Esophagus muscularis mucosa (tissue), 4 donors: ENCODE data around the gene CHRM5. TPM values are rescaled to one million over a fixed set of nuclear protein-coding genes. Genes with fewer than 3 reads are reported as not detected.
A peak's percentile ranks its signal among the peaks of the same experiment; 100 is the strongest.

Experiments
- DNase-seq: peaks from one replicate; pipeline ENCODE4 v3.0.0-alpha.2; 2017; ENCODE audit errors: extremely low spot score
- H3K27ac ChIP-seq, 4 donors: fragments of 200-600 bp; sonication (generic); replicated peaks in 1 of 4; 1 replicate in 3 of 4; 2 replicates in 1 of 4; pipeline ENCODE4 v1.5.1; 2016 to 2019; ENCODE audit warnings: mild to moderate bottlenecking in 1 of 4
- H3K27me3 ChIP-seq, 4 donors: fragments of 200-600 bp; sonication (generic); one replicate each; pipeline versions ENCODE4 v1.5.1 to v1.6.0; 2016 to 2019
- H3K36me3 ChIP-seq, 4 donors: fragments of 200-600 bp; sonication (generic); one replicate each; pipeline ENCODE4 v1.5.1; 2016 to 2019
- H3K4me1 ChIP-seq, 4 donors: fragments of 200-600 bp; sonication (generic); one replicate each; pipeline ENCODE4 v1.5.1; 2016 to 2019
- H3K4me3 ChIP-seq, 4 donors: fragments of 200-600 bp; sonication (generic); 1 replicate in 2 of 4; 2 replicates in 2 of 4; pipeline ENCODE4 v1.5.1; 2016 to 2019; ENCODE audit warnings: mild to moderate bottlenecking in 4 of 4, moderate library complexity in 1 of 4
- H3K9me3 ChIP-seq, 4 donors: fragments of 200-600 bp; sonication (generic); 1 replicate in 3 of 4; 2 replicates in 1 of 4; pipeline ENCODE4 v1.5.1; 2016 to 2019
- EP300 ChIP-seq: sonication (generic); formaldehyde crosslinking; IDR thresholded peaks from one replicate; pipeline ENCODE4 v1.6.1; 2017; ENCODE audit warnings: antibody characterized with exemption
- POLR2A ChIP-seq: fragments of 450-650 bp; IDR thresholded peaks from one replicate; pipeline ENCODE4 v1.6.1; 2017; ENCODE audit warnings: antibody characterized with exemption, moderate library complexity, mild to moderate bottlenecking, low read depth
- POLR2AphosphoS5 ChIP-seq, 2 donors: sonication (generic); formaldehyde crosslinking; IDR thresholded peaks; one replicate each; pipeline ENCODE4 v1.6.1; 2017; ENCODE audit warnings: antibody characterized with exemption in 2 of 2
- WGBS: methylation state at CpG from one replicate; pipeline ENCODE4 v1.1.5; 2018; 5-methylcytosine and 5-hydroxymethylcytosine counted together
- intact Hi-C: fragments of 100-400 bp; cut with DNase I; formaldehyde crosslinking; loops from one replicate; pipeline ENCODE4 v1.15.1; 2023
- total RNA-seq, 4 donors: library from RNA; depleted of rRNA; stranded (reverse); fragments of >200 nt; gene quantifications; one replicate each; pipeline versions ENCODE4 v1.1.0 to v1.2.1, GENCODE V29; 2016
- TF ChIP-seq, protein P1 (sequence below), 3 experiments: fragments of 200-600 bp in 2 of 3; fragments of 450-650 bp in 1 of 3; sonication (generic) in 2 of 3; IDR thresholded peaks; one replicate each; pipeline ENCODE4 v1.5.1; 2017 to 2019; ENCODE audit warnings: antibody characterized with exemption in 3 of 3, mild to moderate bottlenecking in 2 of 3, moderate library complexity in 1 of 3

Gene CHRM5
- total RNA-seq, 4 donors from 2014 or later = not detected

DNA sequence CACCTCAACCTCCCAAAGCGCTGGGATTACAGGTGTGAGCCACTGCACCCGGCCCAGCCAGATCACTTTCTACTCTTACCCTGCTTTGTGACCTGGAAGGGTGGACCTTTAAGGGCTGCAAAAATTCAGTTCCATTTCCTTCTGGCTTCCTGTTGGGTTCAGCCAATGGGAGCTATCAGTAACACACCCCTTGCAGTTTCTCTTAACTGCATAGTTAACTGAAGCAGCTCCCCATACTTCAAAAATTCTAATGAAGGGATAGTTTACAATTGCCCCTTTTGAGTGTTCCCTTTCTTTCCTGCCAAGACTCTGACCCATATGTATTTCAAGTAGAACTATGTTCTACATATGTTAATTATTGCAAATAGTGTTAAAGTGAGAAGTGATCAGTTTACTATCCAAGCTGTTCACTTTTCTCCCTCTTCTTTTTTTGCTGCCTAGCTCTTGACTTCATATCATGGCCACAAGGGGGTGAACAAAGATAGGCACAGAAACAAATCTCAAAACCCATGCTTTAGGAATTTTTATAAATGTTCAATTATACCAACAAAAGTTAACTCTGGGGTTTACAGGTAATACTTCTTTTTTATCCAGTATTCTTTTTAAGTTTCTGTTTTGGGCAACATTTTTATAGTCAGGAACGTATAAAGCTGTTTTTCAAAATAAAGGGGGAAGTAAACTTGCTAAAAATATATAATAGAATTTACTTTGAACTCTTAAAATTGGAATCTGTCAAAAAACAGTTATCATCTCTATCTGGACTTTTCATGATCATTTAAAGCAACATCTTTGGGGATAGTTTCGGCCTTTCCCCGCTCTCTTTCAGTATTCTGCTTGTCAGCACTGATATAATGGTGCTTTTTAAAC lies 141.7 kb downstream of the CHRM5 start:
- no peak for DNase-seq
- Histone ChIP-seq H3K27me3 (peaks cover 0 to 9% (median 0%) of the 10 kb centered on the region in 4 donors), H3K4me1 (no peaks in the 10 kb centered on the region), H3K36me3 (no peaks in the 10 kb centered on the region), H3K4me3 (no peak overlapping the region), H3K27ac (no peak overlapping the region), H3K9me3 (no peaks in the 10 kb centered on the region)
- intact Hi-C loops = loop anchor here (10.0 kb wide), 1 partner anchor 225 kb away; the partner anchor contains the start of gene SLC12A6
- WGBS = 66% methylated on average over 5 of the region's 5 CpGs
- TF ChIP-seq, protein P1, sequence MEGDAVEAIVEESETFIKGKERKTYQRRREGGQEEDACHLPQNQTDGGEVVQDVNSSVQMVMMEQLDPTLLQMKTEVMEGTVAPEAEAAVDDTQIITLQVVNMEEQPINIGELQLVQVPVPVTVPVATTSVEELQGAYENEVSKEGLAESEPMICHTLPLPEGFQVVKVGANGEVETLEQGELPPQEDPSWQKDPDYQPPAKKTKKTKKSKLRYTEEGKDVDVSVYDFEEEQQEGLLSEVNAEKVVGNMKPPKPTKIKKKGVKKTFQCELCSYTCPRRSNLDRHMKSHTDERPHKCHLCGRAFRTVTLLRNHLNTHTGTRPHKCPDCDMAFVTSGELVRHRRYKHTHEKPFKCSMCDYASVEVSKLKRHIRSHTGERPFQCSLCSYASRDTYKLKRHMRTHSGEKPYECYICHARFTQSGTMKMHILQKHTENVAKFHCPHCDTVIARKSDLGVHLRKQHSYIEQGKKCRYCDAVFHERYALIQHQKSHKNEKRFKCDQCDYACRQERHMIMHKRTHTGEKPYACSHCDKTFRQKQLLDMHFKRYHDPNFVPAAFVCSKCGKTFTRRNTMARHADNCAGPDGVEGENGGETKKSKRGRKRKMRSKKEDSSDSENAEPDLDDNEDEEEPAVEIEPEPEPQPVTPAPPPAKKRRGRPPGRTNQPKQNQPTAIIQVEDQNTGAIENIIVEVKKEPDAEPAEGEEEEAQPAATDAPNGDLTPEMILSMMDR (IDR thresholded peaks at IDR 0.05) = peak in 2 of 3 experiments; percentile 17 to 44
- TF ChIP-seq EP300 = no peak

DNA sequence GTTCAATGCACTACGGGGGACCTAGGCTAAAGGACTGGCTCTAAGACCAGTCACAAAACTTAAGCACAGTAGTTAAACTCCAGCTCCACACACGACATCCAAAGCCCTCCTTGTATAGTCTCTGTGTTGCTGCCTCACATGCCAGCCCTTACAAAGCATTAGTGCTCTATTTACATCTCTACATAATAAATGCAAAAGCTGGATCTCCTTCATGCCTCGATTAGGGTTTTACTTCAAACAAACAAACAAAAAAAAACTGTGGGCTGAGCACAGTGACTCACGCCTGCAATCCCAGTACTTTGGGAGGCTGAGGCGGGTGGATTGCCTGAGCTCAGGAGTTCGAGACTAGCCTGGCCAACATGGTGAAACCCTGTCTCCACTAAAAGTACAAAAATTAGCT lies 143.2 kb downstream of the CHRM5 start:
- Histone ChIP-seq H3K27me3 (peaks cover 0 to 20% (median 4%) of the 10 kb centered on the region in 4 donors), H3K4me3 (no peak overlapping the region), H3K4me1 (no peaks in the 10 kb centered on the region), H3K9me3 (no peaks in the 10 kb centered on the region), H3K36me3 (no peaks in the 10 kb centered on the region), H3K27ac (no peak overlapping the region)
- TF ChIP-seq POLR2AphosphoS5 (IDR thresholded peaks at IDR 0.05) (no peak), EP300 (no peak), POLR2A (no peak)
- TF ChIP-seq, protein P1 (IDR thresholded peaks at IDR 0.05) = no peak
- intact Hi-C loops = no loop called here
- WGBS = 75% methylated on average over 6 of the region's 6 CpGs
- no peak for DNase-seq

DNA sequence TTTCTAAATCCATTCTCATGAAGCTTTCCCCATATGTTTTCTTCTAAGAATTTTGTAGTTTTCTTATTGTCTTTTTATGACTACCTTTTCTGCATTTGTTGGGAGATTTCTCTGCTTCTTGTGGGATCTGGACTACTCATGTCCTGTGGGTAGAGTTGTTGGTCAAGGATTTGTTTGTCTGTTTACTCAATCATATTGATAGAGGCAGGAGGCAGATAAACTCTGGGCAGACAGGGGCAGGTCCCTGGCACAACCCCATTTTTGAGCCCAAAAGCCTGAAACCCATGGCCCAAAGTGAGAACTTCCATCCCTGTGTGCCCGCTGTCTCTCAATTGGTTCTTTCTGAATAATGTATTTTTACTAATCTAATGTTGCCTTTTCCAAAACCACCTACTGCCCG lies 145.9 kb downstream of the CHRM5 start:
- TF ChIP-seq POLR2A = no peak
- TF ChIP-seq POLR2AphosphoS5 (IDR thresholded peaks at IDR 0.05) = no peak
- TF ChIP-seq, protein P1 (IDR thresholded peaks at IDR 0.05) = no peak
- no peak for TF ChIP-seq EP300
- Histone ChIP-seq H3K4me1 (no peaks in the 10 kb centered on the region), H3K9me3 (no peaks in the 10 kb centered on the region), H3K27ac (no peak overlapping the region), H3K36me3 (no peaks in the 10 kb centered on the region), H3K4me3 (no peak overlapping the region), H3K27me3 (peaks cover 0 to 20% (median 4%) of the 10 kb centered on the region in 4 donors)
- intact Hi-C loops = no loop called here
- DNase-seq = no peak
- WGBS = 71% methylated on average over 2 of the region's 2 CpGs

DNA sequence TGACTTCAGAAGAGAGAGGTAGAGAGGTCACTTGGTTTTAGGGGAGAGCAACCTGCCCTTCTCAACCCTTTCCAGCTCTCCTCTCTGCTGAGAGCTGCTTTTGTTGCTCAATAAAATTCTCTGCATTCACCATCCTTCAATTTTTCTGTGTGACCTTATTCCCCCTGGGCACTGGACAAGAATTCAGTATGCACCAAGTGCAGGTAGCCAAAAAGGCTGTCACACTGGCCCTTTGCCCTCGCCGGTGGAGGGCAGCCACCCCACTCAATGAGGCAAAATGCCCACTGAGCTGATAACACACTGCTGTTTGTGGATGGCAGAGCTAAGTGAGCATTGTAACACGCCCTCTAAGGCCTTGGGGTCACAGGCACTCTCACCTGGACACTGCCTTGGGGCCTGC lies 146.4 kb downstream of the CHRM5 start:
- 83% methylated on average over 3 of the region's 3 CpGs for WGBS
- intact Hi-C loops = no loop called here
- Histone ChIP-seq H3K27ac (no peak overlapping the region), H3K36me3 (no peaks in the 10 kb centered on the region), H3K4me1 (no peaks in the 10 kb centered on the region), H3K27me3 (peaks cover 0 to 20% (median 4%) of the 10 kb centered on the region in 4 donors), H3K4me3 (no peak overlapping the region), H3K9me3 (no peaks in the 10 kb centered on the region)
- no peak for TF ChIP-seq POLR2A
- no peak for TF ChIP-seq EP300
- TF ChIP-seq POLR2AphosphoS5 (IDR thresholded peaks at IDR 0.05) = no peak
- TF ChIP-seq, protein P1 (IDR thresholded peaks at IDR 0.05) = no peak
- no peak for DNase-seq
